Measurements from ENCODE around the gene NAV2.

DNA sequence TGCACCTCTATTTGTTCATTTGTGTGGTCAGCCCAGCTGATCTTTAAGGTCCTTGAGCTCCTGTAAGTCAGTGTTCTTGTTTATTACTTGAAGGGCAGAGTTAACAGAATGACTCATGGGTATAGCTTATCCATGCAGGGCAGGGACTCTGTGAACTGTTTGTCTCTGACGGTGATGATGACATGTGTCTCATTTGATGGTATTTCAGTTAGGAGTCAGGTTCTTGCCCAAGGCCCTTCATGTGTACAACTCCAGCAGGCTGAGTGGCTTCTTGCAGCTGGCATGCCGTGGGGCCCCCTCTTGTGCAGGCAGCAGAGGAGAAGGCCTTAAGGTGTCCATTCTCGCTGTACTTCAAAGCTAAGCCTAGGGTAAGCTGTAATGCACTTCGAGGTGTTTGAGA lies 282.5 kb downstream of the NAV2 start:
- TF ChIP-seq CTCF (conservative IDR thresholded peaks at IDR 0.05 in 1 of 2, IDR thresholded peaks at IDR 0.05 in 1 of 2; ENCODE audit: low read depth in 1 of 2, low read length in 2 of 2) (no peak), EZH2 (IDR thresholded peaks at IDR 0.05; ENCODE audit: low read length, missing control alignments) (no peak)
